ENCODE results near the gene RAVER1. TPM values are rescaled to one million over a fixed set of nuclear protein-coding genes. Genes with fewer than 3 reads are reported as not detected.
A peak's percentile ranks its signal among the peaks of the same experiment; 100 is the strongest.

The RAVER1 gene
- total and polyA plus RNA-seq, 2 of the 13 experiments (the other 11 are each of a cell fraction or from before 2014, with no cell fraction given), result 3.6 to 7.9 TPM

DNA sequence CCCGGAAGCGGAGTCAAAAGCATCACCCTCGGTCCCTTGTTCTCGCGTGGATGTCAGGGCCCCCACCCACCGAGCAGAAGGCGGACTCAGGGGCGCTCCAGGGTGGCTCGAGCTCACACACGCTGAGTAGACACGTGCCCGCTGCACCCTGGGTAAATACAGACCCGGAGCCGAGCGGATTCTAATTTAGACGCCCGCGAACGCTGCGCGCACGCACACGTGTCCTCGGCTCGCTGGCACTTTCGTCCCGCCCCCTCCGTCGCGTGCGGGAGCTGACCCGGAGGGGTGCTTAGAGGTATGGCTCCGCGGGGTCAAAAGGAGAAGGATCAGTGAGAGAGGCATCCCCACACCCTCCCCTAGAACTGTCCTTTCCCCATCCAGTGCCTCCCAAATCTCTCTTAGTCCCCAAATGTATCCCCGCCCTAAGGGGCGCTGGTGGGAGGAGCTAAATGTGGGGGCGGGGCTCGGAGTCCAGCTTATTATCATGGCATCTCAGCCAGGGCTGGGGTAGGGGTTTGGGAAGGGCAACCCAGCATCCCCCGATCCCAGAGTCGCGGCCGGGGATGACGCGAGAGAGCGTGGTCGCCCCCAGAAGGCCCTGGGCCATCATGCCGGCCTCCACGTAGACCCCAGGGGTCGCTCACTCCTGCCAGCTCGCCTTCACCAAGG is 44.0 kb downstream of the RAVER1 start (continued):
- TF ChIP-seq ZBTB1 (CRISPR knock-in tag; IDR thresholded peaks at IDR 0.05; ENCODE audit: borderline replicate concordance) (no peak), SRSF9 (IDR thresholded peaks at IDR 0.05; ENCODE audit: borderline replicate concordance, insufficient read depth, low read depth, low read length, poor library complexity, severe bottlenecking) (no peak), PAWR (CRISPR knock-in tag; IDR thresholded peaks at IDR 0.05; ENCODE audit: borderline replicate concordance) (no peak), CHCHD3 (CRISPR knock-in tag; IDR thresholded peaks at IDR 0.05) (no peak), PRMT3 (CRISPR knock-in tag; IDR thresholded peaks at IDR 0.05; ENCODE audit: borderline replicate concordance, low read depth) (no peak), ZNF772 (CRISPR knock-in tag; IDR thresholded peaks at IDR 0.05) (no peak), ERF (CRISPR knock-in tag; IDR thresholded peaks at IDR 0.05) (no peak), PHB2 (IDR thresholded peaks at IDR 0.05; ENCODE audit: partially characterized antibody) (no peak), XRCC5 (optimal IDR thresholded peaks at IDR 0.05; ENCODE audit: low read length) (no peak), HOXA9 (CRISPR knock-in tag; IDR thresholded peaks at IDR 0.05; ENCODE audit: borderline replicate concordance) (no peak), ZMAT3 (CRISPR knock-in tag; conservative IDR thresholded peaks at IDR 0.05) (no peak), PHF20 (CRISPR knock-in tag; IDR thresholded peaks at IDR 0.05) (no peak), ZNF207 (IDR thresholded peaks at IDR 0.05; ENCODE audit: borderline replicate concordance) (no peak), HNRNPK (IDR thresholded peaks at IDR 0.05; ENCODE audit: low read depth, low read length, poor library complexity, severe bottlenecking) (no peak), MAFF (IDR thresholded peaks at IDR 0.05; ENCODE audit: low read depth, low read length) (no peak), ZNF180 (CRISPR knock-in tag; IDR thresholded peaks at IDR 0.05; ENCODE audit: borderline replicate concordance, low read depth) (no peak), CC2D1A (CRISPR knock-in tag; IDR thresholded peaks at IDR 0.05) (no peak), MAFK (conservative IDR thresholded peaks at IDR 0.05 in 1 of 2, IDR thresholded peaks at IDR 0.05 in 1 of 2; ENCODE audit: low read length in 2 of 2) (no peak), ZNF143 (CRISPR knock-in tag; IDR thresholded peaks at IDR 0.05) (peak; percentile 39; the same call in 1 of the 2 replicates), FOSL1 (CRISPR knock-in tag; IDR thresholded peaks at IDR 0.05; ENCODE audit: borderline replicate concordance) (no peak), ZSCAN31 (CRISPR knock-in tag; IDR thresholded peaks at IDR 0.05; ENCODE audit: low read depth) (no peak), ZNF713 (CRISPR knock-in tag; IDR thresholded peaks at IDR 0.05) (no peak), ZNF678 (CRISPR knock-in tag; IDR thresholded peaks at IDR 0.05) (no peak)
- TF ChIP-seq, protein P1, sequence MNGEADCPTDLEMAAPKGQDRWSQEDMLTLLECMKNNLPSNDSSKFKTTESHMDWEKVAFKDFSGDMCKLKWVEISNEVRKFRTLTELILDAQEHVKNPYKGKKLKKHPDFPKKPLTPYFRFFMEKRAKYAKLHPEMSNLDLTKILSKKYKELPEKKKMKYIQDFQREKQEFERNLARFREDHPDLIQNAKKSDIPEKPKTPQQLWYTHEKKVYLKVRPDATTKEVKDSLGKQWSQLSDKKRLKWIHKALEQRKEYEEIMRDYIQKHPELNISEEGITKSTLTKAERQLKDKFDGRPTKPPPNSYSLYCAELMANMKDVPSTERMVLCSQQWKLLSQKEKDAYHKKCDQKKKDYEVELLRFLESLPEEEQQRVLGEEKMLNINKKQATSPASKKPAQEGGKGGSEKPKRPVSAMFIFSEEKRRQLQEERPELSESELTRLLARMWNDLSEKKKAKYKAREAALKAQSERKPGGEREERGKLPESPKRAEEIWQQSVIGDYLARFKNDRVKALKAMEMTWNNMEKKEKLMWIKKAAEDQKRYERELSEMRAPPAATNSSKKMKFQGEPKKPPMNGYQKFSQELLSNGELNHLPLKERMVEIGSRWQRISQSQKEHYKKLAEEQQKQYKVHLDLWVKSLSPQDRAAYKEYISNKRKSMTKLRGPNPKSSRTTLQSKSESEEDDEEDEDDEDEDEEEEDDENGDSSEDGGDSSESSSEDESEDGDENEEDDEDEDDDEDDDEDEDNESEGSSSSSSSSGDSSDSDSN (CRISPR knock-in tag; IDR thresholded peaks at IDR 0.05), result 0 out of 2 replicates have a peak, but pooled peaks have one; percentile 25
- TF ChIP-seq, protein P2, sequence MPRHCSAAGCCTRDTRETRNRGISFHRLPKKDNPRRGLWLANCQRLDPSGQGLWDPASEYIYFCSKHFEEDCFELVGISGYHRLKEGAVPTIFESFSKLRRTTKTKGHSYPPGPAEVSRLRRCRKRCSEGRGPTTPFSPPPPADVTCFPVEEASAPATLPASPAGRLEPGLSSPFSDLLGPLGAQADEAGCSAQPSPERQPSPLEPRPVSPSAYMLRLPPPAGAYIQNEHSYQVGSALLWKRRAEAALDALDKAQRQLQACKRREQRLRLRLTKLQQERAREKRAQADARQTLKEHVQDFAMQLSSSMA (CRISPR knock-in tag; IDR thresholded peaks at IDR 0.05), result 0 out of 2 replicates have a peak, but pooled peaks have one; percentile 59
- TF ChIP-seq, protein P3, sequence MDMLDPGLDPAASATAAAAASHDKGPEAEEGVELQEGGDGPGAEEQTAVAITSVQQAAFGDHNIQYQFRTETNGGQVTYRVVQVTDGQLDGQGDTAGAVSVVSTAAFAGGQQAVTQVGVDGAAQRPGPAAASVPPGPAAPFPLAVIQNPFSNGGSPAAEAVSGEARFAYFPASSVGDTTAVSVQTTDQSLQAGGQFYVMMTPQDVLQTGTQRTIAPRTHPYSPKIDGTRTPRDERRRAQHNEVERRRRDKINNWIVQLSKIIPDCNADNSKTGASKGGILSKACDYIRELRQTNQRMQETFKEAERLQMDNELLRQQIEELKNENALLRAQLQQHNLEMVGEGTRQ (IDR thresholded peaks at IDR 0.05; ENCODE audit: low read depth, low read length), result no peak
- TF ChIP-seq, protein P3 (CRISPR knock-in tag; IDR thresholded peaks at IDR 0.05; ENCODE audit: borderline replicate concordance), result peak; percentile 69; the same call in 1 of the 2 replicates

Data from HepG2 (cell line).